Smooth muscle cell (in vitro differentiated cells): ENCODE measurements around the gene LDLRAD3. TPM values are rescaled to one million over a fixed set of nuclear protein-coding genes. Genes with fewer than 3 reads are reported as not detected.

Experiments used
- DNase-seq: peaks from one replicate; lab custom pipeline; 2025; ENCODE audit not compliant: unreplicated experiment; lab: John Stamatoyannopoulos, UW
- H2AFZ ChIP-seq: fragments of 200-600 bp; sonication (generic); 2 replicates; pipeline ENCODE4 v1.6.0; 2016; ENCODE audit warnings: antibody characterized with exemption, low read depth, mild to moderate bottlenecking
- H3F3A ChIP-seq: fragments of 200-600 bp; sonication (generic); 2 replicates; pipeline ENCODE4 v1.6.0; 2017; ENCODE audit warnings: antibody characterized with exemption, low read depth
- H3K27ac ChIP-seq: fragments of 200-600 bp; sonication (generic); 2 replicates; pipeline ENCODE4 v1.5.1; 2016; ENCODE audit warnings: low read depth, mild to moderate bottlenecking
- H3K27me3 ChIP-seq: fragments of 200-600 bp; sonication (generic); 2 replicates; pipeline ENCODE4 v1.6.1; 2016; ENCODE audit warnings: low read depth, mild to moderate bottlenecking
- H3K36me3 ChIP-seq: fragments of 200-600 bp; sonication (generic); 2 replicates; pipeline ENCODE4 v1.5.1; 2016; ENCODE audit warnings: low read depth
- H3K4me1 ChIP-seq: fragments of 200-600 bp; sonication (generic); 2 replicates; pipeline ENCODE4 v1.5.1; 2016; ENCODE audit warnings: low read depth
- H3K4me2 ChIP-seq: fragments of 200-600 bp; sonication (generic); 2 replicates; pipeline ENCODE4 v1.6.0; 2016; ENCODE audit warnings: mild to moderate bottlenecking
- H3K4me3 ChIP-seq: fragments of 200-600 bp; sonication (generic); 2 replicates; pipeline ENCODE4 v1.5.1; 2016; ENCODE audit warnings: mild to moderate bottlenecking
- H3K79me2 ChIP-seq: fragments of 200-600 bp; sonication (generic); 2 replicates; pipeline ENCODE4 v1.6.0; 2016; ENCODE audit warnings: low read depth, mild to moderate bottlenecking
- H3K9ac ChIP-seq: fragments of 200-600 bp; sonication (generic); 2 replicates; pipeline ENCODE4 v1.6.0; 2016; ENCODE audit warnings: low read depth
- H3K9me3 ChIP-seq: fragments of 200-600 bp; sonication (generic); replicated peaks from 2 replicates; pipeline ENCODE4 v1.5.1; 2016; ENCODE audit warnings: low read depth
- H4K20me1 ChIP-seq: fragments of 200-600 bp; sonication (generic); 2 replicates; pipeline ENCODE4 v1.6.0; 2016; ENCODE audit warnings: low read depth
- CTCF ChIP-seq: fragments of 200-600 bp; sonication (generic); IDR thresholded peaks from 2 replicates; pipeline ENCODE4 v1.5.1; 2017; ENCODE audit warnings: borderline replicate concordance, mild to moderate bottlenecking, antibody characterized with exemption; ENCODE audit not compliant: insufficient read depth, poor library complexity, severe bottlenecking
- WGBS: methylation state at CpG from one replicate; pipeline ENCODE4 v1.1.7; 2016; ENCODE audit warnings: low lambda C conversion rate; 5-methylcytosine and 5-hydroxymethylcytosine counted together
- polyA plus RNA-seq: library from polyadenylated mRNA; unstranded; fragments of >200 nt; fragmentation: Nextera tagmentation; extraction: Ambion mirVana; gene quantifications from 2 replicates; pipeline ENCODE4 v1.2.1, GENCODE V29; 2016
- total RNA-seq: library from RNA; depleted of rRNA; stranded (reverse); fragments of >200 nt; gene quantifications from 2 replicates; pipeline ENCODE4 v1.2.3, GENCODE V29; 2014

LDLRAD3 gene
- total and polyA plus RNA-seq, 2 experiments from 2014 or later: 6.1 to 10.0 TPM

GRCh38 chr11:35933320-35933871, 10.5 kb upstream of the LDLRAD3 start:
- H3K27me3 ChIP-seq: peaks cover 17% of the 10 kb centered on the region
- no peak overlapping the region for H3K27ac ChIP-seq
- H3K9ac ChIP-seq: no peak overlapping the region
- H3K4me1 ChIP-seq: no peaks in the 10 kb centered on the region
- no peaks in the 10 kb centered on the region for H3K9me3 ChIP-seq
- no peak overlapping the region for H2AFZ ChIP-seq
- H3K36me3 ChIP-seq: no peaks in the 10 kb centered on the region
- no peaks in the 10 kb centered on the region for H4K20me1 ChIP-seq
- H3K4me3 ChIP-seq: no peak overlapping the region
- H3F3A ChIP-seq: no peaks in the 10 kb centered on the region
- 87% methylated on average over 3 of the region's 3 CpGs for WGBS
- no peaks in the 10 kb centered on the region for H3K79me2 ChIP-seq
- H3K4me2 ChIP-seq: no peak overlapping the region
- no peak for DNase-seq
- no peak for TF ChIP-seq CTCF

- 77% methylated on average over 7 of the region's 7 CpGs for whole genome bisulfite sequencing
- no peak overlapping the region for H2AFZ ChIP-seq
- H3K9me3 ChIP-seq: no peaks in the 10 kb centered on the region
- no peak overlapping the region for H3K4me3 ChIP-seq
- peaks cover 17% of the 10 kb centered on the region for H3K27me3 ChIP-seq
- H3K4me1 ChIP-seq: no peaks in the 10 kb centered on the region
- no peak overlapping the region for H3K4me2 ChIP-seq
- no peaks in the 10 kb centered on the region for H4K20me1 ChIP-seq
- DNase-seq: no peak
- no peaks in the 10 kb centered on the region for H3F3A ChIP-seq
- no peak overlapping the region for H3K27ac ChIP-seq
- no peak for TF ChIP-seq CTCF
- no peaks in the 10 kb centered on the region for H3K79me2 ChIP-seq
- no peak overlapping the region for H3K9ac ChIP-seq
- no peaks in the 10 kb centered on the region for H3K36me3 ChIP-seq
These were observed 9.6 kb upstream of the LDLRAD3 start for GRCh38 chr11:35934271-35934670.

- no peaks in the 10 kb centered on the region for H4K20me1 ChIP-seq
- TF ChIP-seq CTCF: no peak
- no peaks in the 10 kb centered on the region for H3K79me2 ChIP-seq
- no peak overlapping the region for H3K27ac ChIP-seq
- H3K4me3 ChIP-seq: no peak overlapping the region
- H3K9me3 ChIP-seq: no peaks in the 10 kb centered on the region
- no peak overlapping the region for H3K9ac ChIP-seq
- DNase-seq: no peak
- no peak overlapping the region for H3K4me2 ChIP-seq
- no peaks in the 10 kb centered on the region for H3F3A ChIP-seq
- H3K27me3 ChIP-seq: peaks cover 17% of the 10 kb centered on the region
- H2AFZ ChIP-seq: no peak overlapping the region
- 93% methylated on average over 4 of the region's 4 CpGs for WGBS
- H3K4me1 ChIP-seq: no peaks in the 10 kb centered on the region
- no peaks in the 10 kb centered on the region for H3K36me3 ChIP-seq
These were observed 8.9 kb upstream of the LDLRAD3 start for GRCh38 chr11:35934981-35935380.

- no peak for TF ChIP-seq CTCF
- H4K20me1 ChIP-seq: no peaks in the 10 kb centered on the region
- WGBS: 89% methylated on average over 1 of the region's 1 CpG
- H3K36me3 ChIP-seq: no peaks in the 10 kb centered on the region
- no peak for DNase-seq
- H3K79me2 ChIP-seq: no peaks in the 10 kb centered on the region
- no peaks in the 10 kb centered on the region for H3F3A ChIP-seq
- peaks cover 17% of the 10 kb centered on the region for H3K27me3 ChIP-seq
- H3K4me1 ChIP-seq: no peaks in the 10 kb centered on the region
- H2AFZ ChIP-seq: no peak overlapping the region
- H3K4me2 ChIP-seq: no peak overlapping the region
- no peaks in the 10 kb centered on the region for H3K9me3 ChIP-seq
- no peak overlapping the region for H3K27ac ChIP-seq
- no peak overlapping the region for H3K4me3 ChIP-seq
- no peak overlapping the region for H3K9ac ChIP-seq
These were observed 8.5 kb upstream of the LDLRAD3 start for GRCh38 chr11:35935390-35935789.
